Stimulated activated CD8-positive, alpha-beta memory T cell treated with anti-CD3 and anti-CD28 coated beads, Interleukin-12 subunit alpha, Interleukin-12 subunit beta, amount 100 ng/mL, for 24 hours (primary cell): Measurements from ENCODE around the gene CLPTM1L.
"Not testable (repeated sequence)": the region's sequence is repeated elsewhere in the genome, so short reads cannot be mapped to it uniquely, and the experiment has no call there.

Experiments used
- DNase-seq: peaks from one replicate; pipeline ENCODE4 v3.0.0-alpha.2; 2020; ENCODE audit errors: extremely low read depth

Gene CLPTM1L

GRCh38 chr5:1380910-1381309 lies 36.0 kb upstream of the CLPTM1L start:
- DNase-seq = no peak

- no peak for DNase-seq
These were observed 35.3 kb upstream of the CLPTM1L start for GRCh38 chr5:1380011-1380817.

- DNase-seq = no peak
These were observed 34.2 kb upstream of the CLPTM1L start for GRCh38 chr5:1378866-1379659.

- DNase-seq = no peak
These were observed 33.2 kb upstream of the CLPTM1L start for GRCh38 chr5:1378096-1378495.

GRCh38 chr5:1376981-1377380 lies 32.1 kb upstream of the CLPTM1L start:
- no peak for DNase-seq

GRCh38 chr5:1375871-1376810 lies 31.2 kb upstream of the CLPTM1L start:
- DNase-seq = no peak

GRCh38 chr5:1374679-1375055 lies 29.8 kb upstream of the CLPTM1L start:
- no peak for DNase-seq

- no peak for DNase-seq
These were observed 29.3 kb upstream of the CLPTM1L start for GRCh38 chr5:1374030-1374678.

GRCh38 chr5:1371972-1372342 lies 27.1 kb upstream of the CLPTM1L start:
- DNase-seq = not testable (repeated sequence)

- DNase-seq = no peak
These were observed 26.5 kb upstream of the CLPTM1L start for GRCh38 chr5:1371218-1371971.

- DNase-seq = no peak
These were observed 25.1 kb upstream of the CLPTM1L start for GRCh38 chr5:1370006-1370405.

- DNase-seq = no peak
These were observed 23.9 kb upstream of the CLPTM1L start for GRCh38 chr5:1368756-1369155.

- no peak for DNase-seq
These were observed 23.3 kb upstream of the CLPTM1L start for GRCh38 chr5:1368236-1368635.

GRCh38 chr5:1367149-1367548 lies 22.2 kb upstream of the CLPTM1L start:
- no peak for DNase-seq

- DNase-seq = no peak
These were observed 21.6 kb upstream of the CLPTM1L start for GRCh38 chr5:1366514-1366913.

- DNase-seq = no peak
These were observed 19.3 kb upstream of the CLPTM1L start for GRCh38 chr5:1364211-1364610.

GRCh38 chr5:1363581-1363980 lies 18.7 kb upstream of the CLPTM1L start:
- no peak for DNase-seq

- DNase-seq = no peak
These were observed 18.3 kb upstream of the CLPTM1L start for GRCh38 chr5:1363160-1363559.

GRCh38 chr5:1362242-1363015 lies 17.5 kb upstream of the CLPTM1L start:
- no peak for DNase-seq

GRCh38 chr5:1360861-1361260 lies 16.0 kb upstream of the CLPTM1L start:
- DNase-seq = no peak
